Brain pericyte (primary cell): Measurements from ENCODE around the gene CPED1.
"Not testable (repeated sequence)": the region's sequence is repeated elsewhere in the genome, so short reads cannot be mapped to it uniquely, and the experiment has no call there.

ENCODE experiments used
- DNase-seq: peaks from one replicate; pipeline ENCODE4 v3.0.0-alpha.2; 2012; ENCODE audit warnings: low read depth, low spot score

CPED1 gene

DNA sequence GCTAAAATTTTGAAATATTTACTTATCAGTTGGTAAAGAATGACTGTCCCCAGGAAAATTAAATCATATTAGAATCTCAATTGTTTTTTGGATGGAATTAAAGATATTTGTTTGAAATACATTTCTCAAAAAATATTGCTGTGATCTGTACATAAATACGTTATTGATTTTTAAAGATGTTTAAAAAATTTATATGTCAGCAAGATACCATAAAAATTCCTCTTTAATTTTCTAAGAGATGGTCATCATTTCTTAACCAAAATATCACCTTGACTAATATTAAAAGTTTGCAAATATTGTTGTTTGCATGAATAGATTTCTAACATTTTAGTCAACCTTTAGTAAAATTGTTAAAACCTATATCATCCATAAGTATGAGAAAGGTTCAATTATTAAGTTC is 192.8 kb downstream of the CPED1 start:
- no peak for DNase-seq

GRCh38 chr7:121182281-121182680 is 193.8 kb downstream of the CPED1 start:
- DNase-seq, result no peak

- DNase-seq, result no peak
These were observed 194.4 kb downstream of the CPED1 start for GRCh38 chr7:121182902-121183301.

- DNase-seq, result not testable (repeated sequence)
These were observed 195.4 kb downstream of the CPED1 start for GRCh38 chr7:121183883-121184282.

- no peak for DNase-seq
These were observed 198.2 kb downstream of the CPED1 start for GRCh38 chr7:121186746-121187145.

GRCh38 chr7:121187222-121187621 is 198.7 kb downstream of the CPED1 start:
- no peak for DNase-seq

DNA sequence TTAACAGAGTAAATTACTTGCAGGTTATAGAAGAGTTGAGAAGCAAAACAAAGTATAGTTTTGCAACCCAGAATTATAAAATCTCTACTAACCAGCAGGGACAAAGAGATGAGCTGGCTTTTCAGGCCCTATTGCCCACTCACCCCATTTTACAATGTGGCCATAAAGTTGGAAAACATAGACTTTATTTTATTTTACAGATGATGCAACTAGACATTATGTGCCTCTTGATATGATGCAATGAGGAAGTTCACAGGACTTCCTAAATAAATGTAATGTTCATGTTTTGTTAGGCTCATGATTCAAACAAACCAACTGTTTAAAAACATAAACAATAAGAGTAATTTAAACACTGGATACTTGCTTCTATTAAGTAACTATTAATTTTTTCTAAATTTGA is 199.2 kb downstream of the CPED1 start:
- DNase-seq, result no peak

GRCh38 chr7:121192834-121193233 is 204.3 kb downstream of the CPED1 start:
- no peak for DNase-seq

- no peak for DNase-seq
These were observed 206.5 kb downstream of the CPED1 start for GRCh38 chr7:121195010-121195409.

- DNase-seq, result no peak
These were observed 207.4 kb downstream of the CPED1 start for GRCh38 chr7:121195874-121196273.

DNA sequence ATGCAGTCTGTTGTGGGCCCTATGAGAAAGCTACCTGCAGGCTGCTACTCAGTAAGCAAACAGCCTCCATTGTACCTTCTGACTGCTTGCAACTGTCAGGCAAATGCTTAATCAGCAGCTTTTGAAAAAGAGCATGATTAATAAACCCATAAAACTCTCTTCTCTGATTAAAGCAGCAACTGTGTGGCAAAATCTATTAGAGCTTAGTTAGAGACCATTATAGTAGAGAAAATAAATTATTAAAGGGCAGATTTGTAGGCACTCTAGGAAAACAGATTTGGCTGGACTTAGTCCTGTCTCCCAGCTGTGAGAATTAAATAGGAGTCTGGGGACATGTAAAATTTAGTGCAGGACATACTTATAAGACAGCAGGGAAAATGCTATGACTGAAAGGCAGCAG is 207.8 kb downstream of the CPED1 start:
- DNase-seq, result no peak

- DNase-seq, result no peak
These were observed 208.9 kb downstream of the CPED1 start for GRCh38 chr7:121197455-121197854.

DNA sequence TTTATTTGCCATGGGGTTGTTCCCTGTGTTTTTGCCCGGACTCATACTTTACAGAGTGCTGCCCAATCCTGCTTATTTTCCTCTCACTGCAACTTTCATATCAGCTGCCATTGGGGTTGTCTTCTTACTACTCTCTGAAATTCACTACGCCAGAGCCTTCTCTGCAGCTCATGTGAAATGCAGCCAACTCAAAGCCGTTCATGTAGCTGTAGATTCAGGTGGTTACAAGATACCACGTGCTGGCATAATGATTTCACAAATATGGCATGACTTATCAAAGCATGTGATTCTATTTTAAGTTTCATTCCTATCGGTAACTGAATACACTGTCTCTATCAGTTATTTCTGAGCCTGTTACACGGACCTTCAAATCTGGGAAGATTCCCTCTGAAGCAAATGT is 210.0 kb downstream of the CPED1 start:
- DNase-seq, result no peak

- no peak for DNase-seq
These were observed 213.6 kb downstream of the CPED1 start for GRCh38 chr7:121202125-121202524.

GRCh38 chr7:121202834-121203233 is 214.3 kb downstream of the CPED1 start:
- DNase-seq, result no peak

DNA sequence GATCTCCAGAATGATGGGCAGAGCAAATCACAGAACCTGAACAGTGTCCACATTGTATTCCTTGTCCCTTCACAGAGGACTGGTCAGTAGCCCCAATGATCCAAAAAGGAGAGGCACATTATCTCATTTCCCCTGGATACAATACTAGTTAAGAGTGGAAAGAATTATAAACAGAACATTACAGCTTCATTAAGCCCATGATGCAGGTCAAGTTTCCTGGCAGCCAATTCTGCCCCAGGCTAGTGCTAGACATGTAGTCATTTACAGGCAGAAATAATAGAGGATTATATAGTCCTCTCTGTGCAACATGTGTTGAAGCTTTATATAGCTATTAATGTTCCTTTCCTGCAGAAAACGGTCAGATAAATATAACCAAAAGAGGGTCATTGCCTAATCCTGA is 216.0 kb downstream of the CPED1 start:
- DNase-seq, result no peak

GRCh38 chr7:121205777-121206176 is 217.3 kb downstream of the CPED1 start:
- DNase-seq, result no peak

DNA sequence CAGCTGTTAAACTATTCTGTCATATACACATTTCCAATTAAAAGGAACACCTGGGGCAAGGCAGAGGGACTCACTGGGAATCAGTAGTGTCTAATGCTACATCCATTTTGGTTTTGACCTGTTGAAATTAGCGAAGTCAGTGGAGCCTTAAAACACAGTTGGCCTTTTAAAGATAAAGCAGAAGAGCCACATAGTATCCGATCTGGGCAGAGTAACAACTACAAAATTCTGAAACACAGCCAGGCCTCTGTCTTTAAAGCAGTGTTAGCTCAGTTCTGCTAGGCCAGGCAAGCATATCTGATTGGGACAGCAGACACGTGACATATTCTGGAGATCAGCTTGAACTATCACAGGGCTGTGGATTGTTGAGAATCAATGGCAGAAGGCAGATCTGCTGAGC is 222.7 kb downstream of the CPED1 start:
- DNase-seq, result no peak

DNA sequence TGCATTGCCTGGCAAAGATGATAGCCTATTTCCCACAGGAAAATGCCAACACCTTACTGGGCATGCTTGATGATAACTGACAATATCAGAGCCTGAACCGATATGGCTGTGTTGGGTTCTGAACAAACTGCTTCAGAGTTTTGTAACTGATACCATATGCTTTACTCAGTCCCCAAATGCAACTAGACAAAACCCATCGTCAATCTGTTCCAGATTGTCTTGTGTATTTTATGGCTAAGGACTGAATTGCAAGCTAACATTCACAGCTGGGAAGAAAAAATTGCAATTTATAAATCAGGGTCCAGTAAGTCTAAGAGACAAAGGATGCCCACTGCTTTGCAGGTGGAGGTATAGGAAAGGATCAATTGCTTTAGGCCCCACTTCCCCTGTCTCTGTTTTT is 223.5 kb downstream of the CPED1 start:
- DNase-seq, result no peak

GRCh38 chr7:121214657-121215056 is 226.1 kb downstream of the CPED1 start:
- DNase-seq, result no peak

DNA sequence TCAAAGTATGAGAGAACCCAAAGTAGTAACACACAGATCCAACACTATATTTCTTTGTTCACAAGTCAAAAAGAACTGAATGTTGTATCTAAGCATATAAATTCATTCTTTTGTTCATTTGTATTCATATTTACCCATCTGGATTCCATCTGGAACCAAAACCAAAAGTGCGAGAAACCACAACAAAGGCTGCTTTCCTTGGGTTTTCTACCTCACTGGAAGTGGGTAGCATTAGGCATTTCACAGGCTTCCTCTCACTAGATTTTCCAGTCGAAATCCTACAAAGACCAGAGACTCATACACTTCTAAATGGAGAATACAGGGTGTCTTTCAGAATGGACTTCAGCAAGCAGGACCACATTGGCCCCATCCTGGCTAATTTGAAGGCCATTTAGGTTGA is 230.5 kb downstream of the CPED1 start:
- no peak for DNase-seq

- not testable (repeated sequence) for DNase-seq
These were observed 232.6 kb downstream of the CPED1 start for GRCh38 chr7:121221108-121221507.

GRCh38 chr7:121228779-121229178 is 240.3 kb downstream of the CPED1 start:
- DNase-seq, result no peak

DNA sequence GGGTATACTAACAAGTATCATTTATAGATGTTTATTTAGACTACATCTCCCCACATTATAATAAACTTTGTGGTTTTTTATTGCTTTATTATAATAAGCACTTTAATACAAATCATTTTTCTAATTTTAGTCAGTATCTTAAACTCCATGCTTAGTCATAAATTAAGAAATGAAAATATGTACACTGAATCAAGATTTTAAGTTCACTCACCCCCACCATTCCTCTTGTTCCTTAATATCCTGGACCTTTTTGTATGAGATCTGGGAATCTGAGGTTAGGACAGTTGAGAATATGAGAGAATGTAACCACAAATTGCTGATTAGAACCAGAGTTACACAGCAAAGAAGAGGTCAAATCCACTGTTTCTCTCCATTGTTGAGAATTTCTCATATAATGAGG is 246.7 kb downstream of the CPED1 start:
- no peak for DNase-seq

GRCh38 chr7:121237601-121238000 is 249.1 kb downstream of the CPED1 start:
- no peak for DNase-seq
